ENCODE data around the gene CTSZ. TPM values are rescaled to one million over a fixed set of nuclear protein-coding genes. Genes with fewer than 3 reads are reported as not detected.

The CTSZ gene
- total and polyA plus RNA-seq, 8 donors, result 35.3 to 134 (median 56.2) TPM

- no peaks in the 10 kb centered on the region for H3K9me3 ChIP-seq
- no peak overlapping the region for H3K4me3 ChIP-seq
- WGBS, 5 donors, result 90 to 93% (median 92%) methylated on average over 24 of the region's 24 CpGs
- H3K36me3 ChIP-seq, result peaks cover 67 to 100% (median 99%) of the 10 kb centered on the region in 4 donors
- no peak for TF ChIP-seq EP300 (IDR thresholded peaks at IDR 0.05)
- TF ChIP-seq POLR2A (IDR thresholded peaks at IDR 0.05), result no peak
- no peak for TF ChIP-seq CTCF (IDR thresholded peaks at IDR 0.05)
- no peak for TF ChIP-seq POLR2AphosphoS5 (IDR thresholded peaks at IDR 0.05)
- intact Hi-C loops (cut with DNase I; ENCODE audit: low total_unique reads), result no loop called here
- H3K27me3 ChIP-seq, result no peaks in the 10 kb centered on the region
- H3K4me1 ChIP-seq, result peaks cover 0 to 14% (median 8%) of the 10 kb centered on the region in 4 donors
- DNase-seq, result no peak
- no peak overlapping the region for H3K27ac ChIP-seq
Measured at GRCh38 chr20:58997141-58997770, 9.8 kb downstream of the CTSZ start.

- Histone ChIP-seq H3K36me3 (peaks cover 71 to 100% (median 99%) of the 10 kb centered on the region in 4 donors), H3K27me3 (no peaks in the 10 kb centered on the region), H3K4me3 (no peak overlapping the region), H3K9me3 (no peaks in the 10 kb centered on the region), H3K4me1 (peaks cover 0 to 14% (median 8%) of the 10 kb centered on the region in 4 donors), H3K27ac (no peak overlapping the region)
- WGBS, 5 donors, result 87 to 90% (median 88%) methylated on average over 12 of the region's 12 CpGs
- DNase-seq, result no peak
- intact Hi-C loops (cut with DNase I; ENCODE audit: low total_unique reads), result no loop called here
- no peak for TF ChIP-seq CTCF (IDR thresholded peaks at IDR 0.05)
- no peak for TF ChIP-seq EP300 (IDR thresholded peaks at IDR 0.05)
- TF ChIP-seq POLR2AphosphoS5 (IDR thresholded peaks at IDR 0.05), result no peak
- no peak for TF ChIP-seq POLR2A (IDR thresholded peaks at IDR 0.05)
Measured at GRCh38 chr20:58996226-58996611, 10.8 kb downstream of the CTSZ start.

GRCh38 chr20:58995461-58996225 lies 11.4 kb downstream of the CTSZ start:
- peak in 1 of 2 donors; percentile 82 for DNase-seq

More at GRCh38 chr20:58995461-58996225, 11.4 kb downstream of the CTSZ start:
- Histone ChIP-seq H3K4me3 (no peak overlapping the region), H3K27ac (peak overlapping the region in 1 of 5 donors; percentile 38), H3K27me3 (no peaks in the 10 kb centered on the region), H3K36me3 (peaks cover 71 to 100% (median 99%) of the 10 kb centered on the region in 4 donors), H3K4me1 (peaks cover 0 to 14% (median 8%) of the 10 kb centered on the region in 4 donors), H3K9me3 (no peaks in the 10 kb centered on the region)
- intact Hi-C loops (cut with DNase I; ENCODE audit: low total_unique reads), result no loop called here
- 65 to 78% (median 72%) methylated on average over 18 of the region's 18 CpGs for WGBS, 5 donors
- no peak for TF ChIP-seq EP300 (IDR thresholded peaks at IDR 0.05)
- no peak for TF ChIP-seq POLR2A (IDR thresholded peaks at IDR 0.05)
- TF ChIP-seq CTCF (IDR thresholded peaks at IDR 0.05), result no peak
- no peak for TF ChIP-seq POLR2AphosphoS5 (IDR thresholded peaks at IDR 0.05)
